ENCODE results near the gene CNRIP1.

DNA sequence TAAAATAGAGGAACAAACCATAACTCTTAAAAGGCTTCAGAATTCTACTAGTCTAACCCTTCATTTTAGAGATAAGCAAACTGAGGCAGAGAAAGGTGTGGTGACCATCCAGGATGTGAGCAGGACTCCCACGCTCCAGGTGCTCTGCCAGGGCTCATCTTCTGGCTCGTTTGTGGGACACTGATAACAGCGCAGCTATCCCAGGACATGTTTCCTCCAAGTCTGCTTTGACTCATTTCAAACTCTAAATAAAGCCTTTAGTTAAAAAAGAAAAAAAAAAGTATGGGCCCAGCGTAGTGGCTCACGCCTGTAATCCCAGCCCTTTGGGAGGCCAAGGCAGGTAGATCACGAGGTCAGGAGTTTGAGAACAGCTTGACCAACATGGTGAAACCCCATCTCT, 28.4 kb downstream of the CNRIP1 start:
- no peak for TF ChIP-seq POLR2AphosphoS5 (IDR thresholded peaks at IDR 0.05; ENCODE audit: insufficient read depth in 1 of 2, low read depth in 1 of 2)
- TF ChIP-seq, protein P1, sequence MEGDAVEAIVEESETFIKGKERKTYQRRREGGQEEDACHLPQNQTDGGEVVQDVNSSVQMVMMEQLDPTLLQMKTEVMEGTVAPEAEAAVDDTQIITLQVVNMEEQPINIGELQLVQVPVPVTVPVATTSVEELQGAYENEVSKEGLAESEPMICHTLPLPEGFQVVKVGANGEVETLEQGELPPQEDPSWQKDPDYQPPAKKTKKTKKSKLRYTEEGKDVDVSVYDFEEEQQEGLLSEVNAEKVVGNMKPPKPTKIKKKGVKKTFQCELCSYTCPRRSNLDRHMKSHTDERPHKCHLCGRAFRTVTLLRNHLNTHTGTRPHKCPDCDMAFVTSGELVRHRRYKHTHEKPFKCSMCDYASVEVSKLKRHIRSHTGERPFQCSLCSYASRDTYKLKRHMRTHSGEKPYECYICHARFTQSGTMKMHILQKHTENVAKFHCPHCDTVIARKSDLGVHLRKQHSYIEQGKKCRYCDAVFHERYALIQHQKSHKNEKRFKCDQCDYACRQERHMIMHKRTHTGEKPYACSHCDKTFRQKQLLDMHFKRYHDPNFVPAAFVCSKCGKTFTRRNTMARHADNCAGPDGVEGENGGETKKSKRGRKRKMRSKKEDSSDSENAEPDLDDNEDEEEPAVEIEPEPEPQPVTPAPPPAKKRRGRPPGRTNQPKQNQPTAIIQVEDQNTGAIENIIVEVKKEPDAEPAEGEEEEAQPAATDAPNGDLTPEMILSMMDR (IDR thresholded peaks at IDR 0.05): no peak
- no peak for TF ChIP-seq POLR2A (IDR thresholded peaks at IDR 0.05)

Data from vagina (tissue), 2 donors.